Measurements from ENCODE around the gene ATP6V1A. TPM values are rescaled to one million over a fixed set of nuclear protein-coding genes. Genes with fewer than 3 reads are reported as not detected.

The ATP6V1A gene
- polyA plus RNA-seq, 1 donor from 2014 or later, result 225 TPM

- no peaks in the 10 kb centered on the region for H3K27me3 ChIP-seq (ENCODE audit: insufficient read depth, low read depth, low read length)
- no peak overlapping the region for H3K9ac ChIP-seq (ENCODE audit: low read length)
- H3K9me3 ChIP-seq (ENCODE audit: low read length), result no peaks in the 10 kb centered on the region
- no peak for TF ChIP-seq EP300 (conservative IDR thresholded peaks at IDR 0.05; ENCODE audit: poor library complexity, severe bottlenecking)
- no peak for TF ChIP-seq EZH2 (IDR thresholded peaks at IDR 0.05; ENCODE audit: borderline replicate concordance, insufficient read depth, low read length, poor library complexity, severe bottlenecking)
- TF ChIP-seq CTCF (IDR thresholded peaks at IDR 0.05; ENCODE audit: poor library complexity, severe bottlenecking), result no peak
- TF ChIP-seq TAF1 (IDR thresholded peaks at IDR 0.05; ENCODE audit: low read depth), result no peak
- TF ChIP-seq POLR2AphosphoS5 (IDR thresholded peaks at IDR 0.05), result no peak
- TF ChIP-seq RAD21 (conservative IDR thresholded peaks at IDR 0.05), result no peak
- TF ChIP-seq SMC3 (conservative IDR thresholded peaks at IDR 0.05; ENCODE audit: poor library complexity), result no peak
- TF ChIP-seq MXI1 (conservative IDR thresholded peaks at IDR 0.05; ENCODE audit: poor library complexity, severe bottlenecking), result no peak
- TF ChIP-seq, protein P1, sequence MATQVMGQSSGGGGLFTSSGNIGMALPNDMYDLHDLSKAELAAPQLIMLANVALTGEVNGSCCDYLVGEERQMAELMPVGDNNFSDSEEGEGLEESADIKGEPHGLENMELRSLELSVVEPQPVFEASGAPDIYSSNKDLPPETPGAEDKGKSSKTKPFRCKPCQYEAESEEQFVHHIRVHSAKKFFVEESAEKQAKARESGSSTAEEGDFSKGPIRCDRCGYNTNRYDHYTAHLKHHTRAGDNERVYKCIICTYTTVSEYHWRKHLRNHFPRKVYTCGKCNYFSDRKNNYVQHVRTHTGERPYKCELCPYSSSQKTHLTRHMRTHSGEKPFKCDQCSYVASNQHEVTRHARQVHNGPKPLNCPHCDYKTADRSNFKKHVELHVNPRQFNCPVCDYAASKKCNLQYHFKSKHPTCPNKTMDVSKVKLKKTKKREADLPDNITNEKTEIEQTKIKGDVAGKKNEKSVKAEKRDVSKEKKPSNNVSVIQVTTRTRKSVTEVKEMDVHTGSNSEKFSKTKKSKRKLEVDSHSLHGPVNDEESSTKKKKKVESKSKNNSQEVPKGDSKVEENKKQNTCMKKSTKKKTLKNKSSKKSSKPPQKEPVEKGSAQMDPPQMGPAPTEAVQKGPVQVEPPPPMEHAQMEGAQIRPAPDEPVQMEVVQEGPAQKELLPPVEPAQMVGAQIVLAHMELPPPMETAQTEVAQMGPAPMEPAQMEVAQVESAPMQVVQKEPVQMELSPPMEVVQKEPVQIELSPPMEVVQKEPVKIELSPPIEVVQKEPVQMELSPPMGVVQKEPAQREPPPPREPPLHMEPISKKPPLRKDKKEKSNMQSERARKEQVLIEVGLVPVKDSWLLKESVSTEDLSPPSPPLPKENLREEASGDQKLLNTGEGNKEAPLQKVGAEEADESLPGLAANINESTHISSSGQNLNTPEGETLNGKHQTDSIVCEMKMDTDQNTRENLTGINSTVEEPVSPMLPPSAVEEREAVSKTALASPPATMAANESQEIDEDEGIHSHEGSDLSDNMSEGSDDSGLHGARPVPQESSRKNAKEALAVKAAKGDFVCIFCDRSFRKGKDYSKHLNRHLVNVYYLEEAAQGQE (IDR thresholded peaks at IDR 0.05; ENCODE audit: borderline replicate concordance), result no peak
- no peaks in the 10 kb centered on the region for H3F3A ChIP-seq (ENCODE audit: insufficient read depth, low read length, poor library complexity, severe bottlenecking)
- H3K79me2 ChIP-seq (replicated peaks; ENCODE audit: insufficient read depth, low read length), result no peaks in the 10 kb centered on the region
- no peak overlapping the region for H2AFZ ChIP-seq (ENCODE audit: low read depth, low read length)
- no peaks in the 10 kb centered on the region for H4K20me1 ChIP-seq (ENCODE audit: insufficient read depth)
- no peak overlapping the region for H3K27ac ChIP-seq (ENCODE audit: low read length)
- H3K9me2 ChIP-seq (ENCODE audit: insufficient read depth, low read length), result no peaks in the 10 kb centered on the region
- no peaks in the 10 kb centered on the region for H3K36me3 ChIP-seq (ENCODE audit: insufficient read depth, low read length)
- no peak overlapping the region for H3K4me2 ChIP-seq (ENCODE audit: low read length)
- no peak overlapping the region for H3K4me3 ChIP-seq (ENCODE audit: low read length)
Measured at GRCh38 chr3:113707835-113708234, 39.0 kb upstream of the ATP6V1A start.

DNA sequence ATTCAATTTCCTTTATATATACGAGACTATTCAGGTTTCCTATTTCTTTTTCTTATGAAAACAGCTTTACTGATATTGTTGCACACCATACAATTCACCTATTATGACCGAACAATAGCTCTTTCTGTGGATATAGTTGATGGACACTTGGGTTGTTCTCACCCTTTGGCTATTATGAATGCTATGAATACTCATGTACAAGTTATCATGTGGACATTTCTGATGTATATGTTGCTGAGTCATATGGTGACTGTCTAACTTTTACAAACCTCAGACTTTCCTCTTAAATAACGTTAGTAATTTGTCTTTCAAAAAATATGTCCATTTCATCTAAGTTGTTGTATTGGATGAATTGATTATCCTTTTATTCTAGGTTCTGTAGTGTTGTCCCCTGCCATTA is 34.7 kb upstream of the ATP6V1A start:
- no peaks in the 10 kb centered on the region for H3K27me3 ChIP-seq (ENCODE audit: insufficient read depth, low read depth, low read length)
- H3K9ac ChIP-seq (ENCODE audit: low read length), result no peak overlapping the region
- H3K9me3 ChIP-seq (ENCODE audit: low read length), result no peaks in the 10 kb centered on the region
- H3K4me2 ChIP-seq (ENCODE audit: low read length), result no peak overlapping the region
- H3K4me3 ChIP-seq (ENCODE audit: low read length), result no peak overlapping the region
- H2AFZ ChIP-seq (ENCODE audit: low read depth, low read length), result no peak overlapping the region
- TF ChIP-seq, protein P1 (IDR thresholded peaks at IDR 0.05; ENCODE audit: borderline replicate concordance), result no peak
- TF ChIP-seq EP300 (conservative IDR thresholded peaks at IDR 0.05; ENCODE audit: poor library complexity, severe bottlenecking) (no peak), RAD21 (conservative IDR thresholded peaks at IDR 0.05) (no peak), EZH2 (IDR thresholded peaks at IDR 0.05; ENCODE audit: borderline replicate concordance, insufficient read depth, low read length, poor library complexity, severe bottlenecking) (no peak), MXI1 (conservative IDR thresholded peaks at IDR 0.05; ENCODE audit: poor library complexity, severe bottlenecking) (no peak), TAF1 (IDR thresholded peaks at IDR 0.05; ENCODE audit: low read depth) (no peak), CTCF (IDR thresholded peaks at IDR 0.05; ENCODE audit: poor library complexity, severe bottlenecking) (no peak), SMC3 (conservative IDR thresholded peaks at IDR 0.05; ENCODE audit: poor library complexity) (no peak), POLR2AphosphoS5 (IDR thresholded peaks at IDR 0.05) (no peak)
- H3K27ac ChIP-seq (ENCODE audit: low read length), result no peak overlapping the region
- no peaks in the 10 kb centered on the region for H3K9me2 ChIP-seq (ENCODE audit: insufficient read depth, low read length)
- H4K20me1 ChIP-seq (ENCODE audit: insufficient read depth), result no peaks in the 10 kb centered on the region
- H3K79me2 ChIP-seq (replicated peaks; ENCODE audit: insufficient read depth, low read length), result no peaks in the 10 kb centered on the region
- no peaks in the 10 kb centered on the region for H3K36me3 ChIP-seq (ENCODE audit: insufficient read depth, low read length)
- H3F3A ChIP-seq (ENCODE audit: insufficient read depth, low read length, poor library complexity, severe bottlenecking), result no peaks in the 10 kb centered on the region

Data from neural cell (in vitro differentiated cells).